K562 (cell line): ENCODE results near the gene GAP43. TPM values are rescaled to one million over a fixed set of nuclear protein-coding genes. Genes with fewer than 3 reads are reported as not detected.

Experiments
- ATAC-seq: fragments of 200-7000 bp; cut with Tn5 transposase; 3 replicates; pipeline ENCODE4 v1.9.1; 2020; ENCODE audit warnings: moderate library complexity
- BruUV-seq: library from RNA; stranded (reverse); fragments of 400-500 nt; replicated peaks from 2 replicates; lab custom pipeline; 2021; lab: Mats Ljungman, UMichigan
- CTCF ChIA-PET: fragments of 300-600 bp; formaldehyde crosslinking; extraction: SDS; loops from one replicate; lab custom pipeline; 2021; ENCODE audit warnings: low intra/inter-chr PET ratio; lab: Yijun Ruan, JAX
- POLR2A ChIA-PET: fragments of 300-600, 350-650 bp; sonication (Branson Sonifier 250); formaldehyde crosslinking; extraction: SDS; loops from one replicate; lab custom pipeline; 2021; ENCODE audit warnings: antibody characterized with exemption, inconsistent platforms; lab: Yijun Ruan, JAX
- DNase-seq, 4 experiments: peaks; one replicate each; pipeline versions ENCODE4 v3.0.0 to v3.0.0-alpha.2; 2011 to 2018; ENCODE audit warnings: low spot score in 3 of 4, mixed read lengths in 3 of 4; ENCODE audit errors: extremely low read depth in 1 of 4
- FAIRE-seq: peaks from 2 replicates; lab custom pipeline; 2011; peaks lifted over from hg19 to GRCh38; lab: Jason Lieb, UNC
- H2AFZ ChIP-seq: 2 replicates; pipeline ENCODE4 v1.6.0; 2011; ENCODE audit warnings: low read depth, low read length, control low read depth, inconsistent platforms
- H3K27ac ChIP-seq: fragments of 200-600 bp; 3 replicates; pipeline ENCODE4 v1.8.0; 2011; ENCODE audit warnings: low read depth, mild to moderate bottlenecking, control low read depth, inconsistent platforms, low read length, moderate library complexity, mixed read lengths; ENCODE audit errors: extremely low read depth
- H3K27me3 ChIP-seq, 2 experiments: fragments of 300-600 bp in 1 of 2; 2 replicates in 1 of 2; 3 replicates in 1 of 2; pipeline versions ENCODE4 v1.6.0 to v1.8.0; 2011; ENCODE audit warnings: inconsistent platforms in 2 of 2, low read length in 2 of 2, mild to moderate bottlenecking in 1 of 2, mixed read lengths in 1 of 2, moderate library complexity in 1 of 2; ENCODE audit not compliant: control insufficient read depth in 2 of 2, insufficient read depth in 2 of 2
- H3K36me3 ChIP-seq: fragments of 300-600 bp; 3 replicates; pipeline ENCODE4 v1.8.0; 2011; ENCODE audit warnings: mild to moderate bottlenecking, low read length, inconsistent platforms; ENCODE audit not compliant: control insufficient read depth, insufficient read depth
- H3K4me1 ChIP-seq, 2 experiments: fragments of 200-600 bp in 1 of 2; replicated peaks in 1 of 2; 2 replicates in 1 of 2; 3 replicates in 1 of 2; pipeline versions ENCODE4 v1.5.1 to v1.8.0; 2011; ENCODE audit warnings: inconsistent platforms in 2 of 2, low read length in 2 of 2, mild to moderate bottlenecking in 1 of 2, mixed read lengths in 1 of 2, moderate library complexity in 1 of 2; ENCODE audit not compliant: control insufficient read depth in 2 of 2, insufficient read depth in 2 of 2
- H3K4me2 ChIP-seq: 2 replicates; pipeline ENCODE4 v1.6.1; 2011; ENCODE audit warnings: low read length, control low read depth, inconsistent platforms, mixed read lengths; ENCODE audit not compliant: insufficient read depth
- H3K4me3 ChIP-seq: fragments of 200-600 bp; sonication (generic), shearing (Covaris generic); 2 replicates; pipeline ENCODE4 v1.5.1; 2016; ENCODE audit warnings: control low read depth, inconsistent platforms
- H3K79me2 ChIP-seq: fragments of 200-600 bp; 3 replicates; pipeline ENCODE4 v1.8.0; 2011; ENCODE audit warnings: low read length, inconsistent platforms; ENCODE audit not compliant: control insufficient read depth, insufficient read depth
- H3K9ac ChIP-seq, 2 experiments: 2 replicates each; pipeline versions ENCODE4 v1.6.0 to v1.6.1; 2011; ENCODE audit warnings: low read depth in 2 of 2, low read length in 2 of 2, control low read depth in 1 of 2, inconsistent platforms in 1 of 2, mild to moderate bottlenecking in 1 of 2, mixed read lengths in 1 of 2; ENCODE audit not compliant: insufficient read depth in 1 of 2
- H3K9me1 ChIP-seq: one replicate; pipeline ENCODE4 v1.6.0; 2011; ENCODE audit warnings: inconsistent platforms, mild to moderate bottlenecking, low read length, moderate library complexity; ENCODE audit not compliant: control insufficient read depth, insufficient read depth
- H3K9me3 ChIP-seq: replicated peaks from 2 replicates; pipeline ENCODE4 v1.5.1; 2011; ENCODE audit warnings: low read depth, low read length, inconsistent platforms; ENCODE audit not compliant: control insufficient read depth, insufficient read depth
- H4K20me1 ChIP-seq: replicated peaks from 2 replicates; pipeline ENCODE4 v1.6.1; 2011; ENCODE audit warnings: low read length, inconsistent platforms, mixed read lengths; ENCODE audit not compliant: control insufficient read depth, insufficient read depth
- DDX20 ChIP-seq: fragments of 450-650 bp; IDR thresholded peaks from 2 replicates; pipeline ENCODE4 v1.6.1; 2016; ENCODE audit warnings: missing genetic modification characterization, low read depth, mild to moderate bottlenecking, missing compliant biosample characterization, moderate library complexity
- HDAC3 ChIP-seq: fragments of 450-650 bp; IDR thresholded peaks from 2 replicates; pipeline ENCODE4 v1.6.1; 2018; ENCODE audit warnings: borderline replicate concordance, mild to moderate bottlenecking, moderate library complexity; ENCODE audit not compliant: partially characterized antibody
- HDGF ChIP-seq: fragments of 450-650 bp; IDR thresholded peaks from 2 replicates; pipeline ENCODE4 v1.6.1; 2016
- KDM4B ChIP-seq, 2 experiments: fragments of 450-650 bp in 1 of 2; sonication (generic) in 1 of 2; IDR thresholded peaks; 2 replicates each; pipeline ENCODE4 v1.6.1; 2016 to 2017; ENCODE audit warnings: borderline replicate concordance in 2 of 2, antibody characterized with exemption in 1 of 2, low read depth in 1 of 2, mild to moderate bottlenecking in 1 of 2
- MYBL2 ChIP-seq, 2 experiments: fragments of 450-650 bp in 1 of 2; sonication (generic) in 1 of 2; formaldehyde crosslinking in 1 of 2; IDR thresholded peaks; 2 replicates each; pipeline versions ENCODE4 v1.6.1 to v1.8.1; 2017 to 2022; ENCODE audit warnings: borderline replicate concordance in 1 of 2, inconsistent platforms in 1 of 2, low read depth in 1 of 2, mild to moderate bottlenecking in 1 of 2, missing genetic modification reagents in 1 of 2, moderate library complexity in 1 of 2
- NCOA2 ChIP-seq, 2 experiments: fragments of 450-650 bp; IDR thresholded peaks; 2 replicates each; pipeline ENCODE4 v1.6.1; 2018; ENCODE audit warnings: mild to moderate bottlenecking in 2 of 2, moderate library complexity in 1 of 2; ENCODE audit not compliant: partially characterized antibody in 2 of 2
- PRPF4 ChIP-seq: fragments of 200-400 bp; formaldehyde crosslinking; IDR thresholded peaks from one replicate; pipeline ENCODE4 v1.6.1; 2017; ENCODE audit warnings: low read length, low read depth, mild to moderate bottlenecking; ENCODE audit not compliant: insufficient read depth, poor library complexity, severe bottlenecking
- SRSF3 ChIP-seq: fragments of 200-400 bp; formaldehyde crosslinking; IDR thresholded peaks from 2 replicates; pipeline ENCODE4 v1.6.1; 2016; ENCODE audit warnings: mild to moderate bottlenecking, low read length, moderate library complexity; ENCODE audit not compliant: insufficient read depth
- STAT5A ChIP-seq: IDR thresholded peaks from 2 replicates; pipeline ENCODE4 v1.6.1; 2012; ENCODE audit warnings: low read length, inconsistent platforms, borderline replicate concordance
- ZNF280A ChIP-seq: fragments of 450-650 bp; IDR thresholded peaks from 2 replicates; pipeline ENCODE4 v1.6.1; 2018; ENCODE audit warnings: mild to moderate bottlenecking, low read depth; ENCODE audit not compliant: partially characterized antibody
- in situ Hi-C: fragments of 300-500 bp; cut with MboI; formaldehyde crosslinking; loops from 4 replicates; pipeline ENCODE4 v1.15.0; 2018; ENCODE audit warnings: inconsistent platforms, mixed read lengths
- intact Hi-C: fragments of 100-400 bp; cut with micrococcal nuclease; formaldehyde crosslinking; loops from 2 replicates; pipeline ENCODE4 v1.14.2; 2022
- polyA plus RNA-seq, 8 experiments: library from polyadenylated mRNA; depleted of rRNA in 4 of 8; stranded (reverse) in 5 of 8; unstranded in 3 of 8; fragments of >200 nt; fragmentation: Nextera tagmentation in 2 of 8; fragmentation: Illumina TruSeq in 1 of 8; extraction: Ambion mirVana in 2 of 8; extraction: Trizol in 1 of 8; gene quantifications; 2 replicates each; pipeline versions ENCODE4 v1.2.1 to v1.2.3, GENCODE V29; 2011 to 2014; ENCODE audit warnings: inconsistent platforms in 1 of 8, missing spikeins in 1 of 8
- total RNA-seq, 7 experiments: library from RNA; depleted of rRNA in 6 of 7; stranded (reverse); fragments of >200 nt in 6 of 7; fragmentation: Illumina TruSeq in 2 of 7; extraction: Trizol in 2 of 7; gene quantifications; 2 replicates each; pipeline versions ENCODE4 v1.2.1 to v1.2.3, GENCODE V29; 2011 to 2021; ENCODE audit warnings: low replicate concordance in 1 of 7
- TF ChIP-seq, protein P1 (sequence below): fragments of 450-650 bp; IDR thresholded peaks from 2 replicates; pipeline ENCODE4 v1.6.1; 2016; ENCODE audit warnings: low read depth, mild to moderate bottlenecking, moderate library complexity

GAP43 gene
- total and polyA plus RNA-seq, 9 of the 15 experiments (the other 6 are each of a cell fraction or from before 2014, with no cell fraction given): 0.04 to 0.11 (median 0.09) TPM; not detected in 6

DNA sequence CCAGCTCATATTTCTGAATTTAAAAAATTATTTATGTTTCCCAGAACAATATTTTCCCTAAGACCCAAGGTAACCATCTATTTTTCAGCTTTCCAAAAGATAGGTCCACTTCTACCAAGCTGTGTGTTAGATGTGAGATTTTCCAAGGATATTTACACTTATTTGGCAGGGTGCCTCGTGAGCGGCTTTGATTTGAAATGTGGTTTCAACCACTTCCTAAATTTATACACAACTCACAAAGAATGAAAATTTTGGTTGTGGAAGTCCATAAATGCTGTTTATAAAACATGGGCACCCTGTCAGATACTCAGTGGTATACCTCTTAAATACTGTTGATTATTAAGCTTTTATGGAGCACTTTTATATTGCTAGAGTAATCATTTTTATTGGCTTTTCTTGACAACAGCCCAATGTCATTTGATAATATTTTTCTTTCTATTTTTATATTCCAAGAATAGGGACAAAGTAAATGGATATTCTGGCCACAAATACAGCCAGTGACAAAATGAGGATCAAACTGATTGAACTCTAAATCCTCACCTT lies 57.6 kb downstream of the GAP43 start (continued):
- TF ChIP-seq ZNF280A: no peak
- no peak for TF ChIP-seq PRPF4

DNA sequence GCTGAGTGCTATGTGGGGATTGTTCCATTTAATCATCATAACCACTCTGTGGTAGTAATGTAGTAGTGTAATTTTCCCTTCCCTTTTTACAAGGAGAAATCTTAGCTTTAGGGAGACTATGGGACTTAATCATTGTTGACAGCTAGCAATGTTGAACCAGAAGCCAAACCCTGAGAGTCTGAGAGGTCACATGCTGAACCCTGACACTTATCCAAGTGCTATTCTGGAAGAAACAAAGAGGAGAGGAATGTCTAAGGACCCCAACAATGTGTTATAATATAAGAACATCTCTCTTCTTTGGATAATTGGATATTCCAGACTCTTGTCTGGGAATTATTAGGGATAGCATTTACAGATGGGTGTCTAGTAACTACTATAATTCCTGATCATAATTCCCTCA lies 58.4 kb downstream of the GAP43 start:
- no peaks in the 10 kb centered on the region for H3K9me1 ChIP-seq
- no peak overlapping the region for H3K27ac ChIP-seq
- no peak overlapping the region for H3K4me2 ChIP-seq
- FAIRE-seq (no peak), DNase-seq (no peak), ATAC-seq (no peak)
- in situ Hi-C loops: loop anchor here (25.0 kb wide), 1 partner anchor 469 kb away; no protein-coding TSS in a partner anchor
- ChIA-PET CTCF (no interaction called here), POLR2A (no interaction called here)
- BruUV-seq: no TSS peak
- H3K36me3 ChIP-seq: no peaks in the 10 kb centered on the region
- H3K4me1 ChIP-seq: no peaks in the 10 kb centered on the region
- intact Hi-C loops: no loop called here
- no peaks in the 10 kb centered on the region for H3K79me2 ChIP-seq
- H3K9me3 ChIP-seq: no peaks in the 10 kb centered on the region
- H4K20me1 ChIP-seq: no peaks in the 10 kb centered on the region
- no peak overlapping the region for H3K9ac ChIP-seq
- no peaks in the 10 kb centered on the region for H3K27me3 ChIP-seq
- no peak overlapping the region for H2AFZ ChIP-seq
- TF ChIP-seq KDM4B (IDR thresholded peaks at IDR 0.05; ENCODE audit: borderline replicate concordance in 2 of 2, low read depth in 1 of 2) (no peak), SRSF3 (no peak), HDGF (no peak), MYBL2 (IDR thresholded peaks at IDR 0.05; ENCODE audit: low read depth) (no peak), MYBL2 (CRISPR knock-in tag; IDR thresholded peaks at IDR 0.05; ENCODE audit: borderline replicate concordance) (no peak), NCOA2 (IDR thresholded peaks at IDR 0.05; ENCODE audit: partially characterized antibody in 2 of 2) (no peak), STAT5A (no peak), DDX20 (no peak), HDAC3 (no peak)
- TF ChIP-seq, protein P1, sequence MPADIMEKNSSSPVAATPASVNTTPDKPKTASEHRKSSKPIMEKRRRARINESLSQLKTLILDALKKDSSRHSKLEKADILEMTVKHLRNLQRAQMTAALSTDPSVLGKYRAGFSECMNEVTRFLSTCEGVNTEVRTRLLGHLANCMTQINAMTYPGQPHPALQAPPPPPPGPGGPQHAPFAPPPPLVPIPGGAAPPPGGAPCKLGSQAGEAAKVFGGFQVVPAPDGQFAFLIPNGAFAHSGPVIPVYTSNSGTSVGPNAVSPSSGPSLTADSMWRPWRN: no peak
- H3K4me3 ChIP-seq: no peak overlapping the region
